Measurements from ENCODE around the gene CCDC192.

CCDC192 gene

GRCh38 chr5:127893232-127893631 is 190.0 kb downstream of the CCDC192 start:
- no peak for DNase-seq

- no peak for DNase-seq
Observed at GRCh38 chr5:127894461-127894860, 191.3 kb downstream of the CCDC192 start.

DNA sequence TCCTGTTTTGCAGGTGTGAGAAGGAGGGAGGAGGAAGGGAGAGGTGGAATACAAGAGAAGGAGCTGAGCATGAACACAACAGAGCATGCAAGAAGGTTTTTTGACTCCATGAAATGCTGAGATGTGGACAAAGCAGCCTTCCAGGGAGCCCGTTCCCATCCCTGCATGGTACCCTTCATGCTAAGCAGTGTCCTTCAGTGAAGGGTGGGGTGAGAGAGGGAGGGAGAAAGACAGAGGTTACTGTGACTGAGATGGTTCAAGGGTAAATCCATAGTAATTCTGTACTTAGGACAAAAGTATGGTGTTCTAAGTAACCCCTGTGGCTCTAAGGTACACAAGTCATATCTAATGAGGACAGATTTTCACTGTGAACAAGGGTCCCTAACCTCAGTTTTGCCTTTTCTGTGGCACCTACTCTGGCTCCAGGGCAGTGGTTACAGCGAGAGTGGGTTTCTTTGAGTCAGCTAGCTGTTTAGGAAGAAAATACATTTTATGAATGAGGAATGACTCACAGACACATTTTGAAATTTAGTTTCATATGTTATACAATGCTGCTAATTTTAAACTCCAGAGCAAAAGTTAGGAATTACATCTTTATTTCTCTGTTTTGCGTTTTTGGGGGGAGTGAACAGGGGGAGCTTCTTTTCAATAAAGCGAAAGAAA is 195.5 kb downstream of the CCDC192 start:
- no peak for DNase-seq

DNA sequence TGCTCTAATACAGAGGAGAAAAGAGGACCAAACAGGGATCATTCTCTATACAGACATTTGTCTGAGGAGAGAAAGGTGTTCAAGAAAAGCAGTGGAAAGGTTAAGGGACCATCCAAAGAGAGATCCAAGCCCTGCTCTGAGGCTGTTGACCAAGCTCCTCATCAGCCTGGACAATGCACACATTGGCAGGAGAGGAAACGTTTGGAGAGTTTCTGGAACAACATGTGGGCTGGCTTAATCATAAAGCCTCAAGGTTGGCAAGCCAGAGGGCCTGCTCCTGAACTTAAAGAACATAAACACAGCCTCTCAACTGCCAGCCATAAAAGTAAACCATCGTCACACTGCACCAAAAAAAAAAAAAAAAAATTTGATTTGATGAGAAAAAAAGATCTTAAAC is 196.0 kb downstream of the CCDC192 start:
- DNase-seq: no peak

GRCh38 chr5:127906562-127907204 is 203.5 kb downstream of the CCDC192 start:
- no peak for DNase-seq

- no peak for DNase-seq
Observed at GRCh38 chr5:127907907-127908306, 204.7 kb downstream of the CCDC192 start.

GRCh38 chr5:127909066-127909465 is 205.9 kb downstream of the CCDC192 start:
- no peak for DNase-seq

DNA sequence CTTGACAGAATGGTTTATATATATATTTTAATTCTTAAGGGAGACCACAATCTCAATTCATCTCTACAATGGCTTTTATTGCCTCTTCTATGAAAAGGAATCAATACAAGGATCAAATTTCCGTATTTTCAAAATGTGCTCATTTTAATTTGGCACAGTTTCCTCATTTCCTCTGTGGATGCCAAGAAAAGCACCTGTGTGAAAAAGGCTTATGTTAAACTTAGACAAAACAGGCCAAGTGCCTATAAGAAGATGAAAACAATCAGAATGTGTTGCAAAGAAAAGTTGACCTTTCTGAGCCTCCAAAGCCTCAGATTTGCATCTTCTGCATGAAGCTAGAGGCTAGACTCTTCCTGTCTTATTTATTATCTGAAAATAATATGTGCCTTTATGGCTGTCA is 206.6 kb downstream of the CCDC192 start:
- DNase-seq: no peak

DNA sequence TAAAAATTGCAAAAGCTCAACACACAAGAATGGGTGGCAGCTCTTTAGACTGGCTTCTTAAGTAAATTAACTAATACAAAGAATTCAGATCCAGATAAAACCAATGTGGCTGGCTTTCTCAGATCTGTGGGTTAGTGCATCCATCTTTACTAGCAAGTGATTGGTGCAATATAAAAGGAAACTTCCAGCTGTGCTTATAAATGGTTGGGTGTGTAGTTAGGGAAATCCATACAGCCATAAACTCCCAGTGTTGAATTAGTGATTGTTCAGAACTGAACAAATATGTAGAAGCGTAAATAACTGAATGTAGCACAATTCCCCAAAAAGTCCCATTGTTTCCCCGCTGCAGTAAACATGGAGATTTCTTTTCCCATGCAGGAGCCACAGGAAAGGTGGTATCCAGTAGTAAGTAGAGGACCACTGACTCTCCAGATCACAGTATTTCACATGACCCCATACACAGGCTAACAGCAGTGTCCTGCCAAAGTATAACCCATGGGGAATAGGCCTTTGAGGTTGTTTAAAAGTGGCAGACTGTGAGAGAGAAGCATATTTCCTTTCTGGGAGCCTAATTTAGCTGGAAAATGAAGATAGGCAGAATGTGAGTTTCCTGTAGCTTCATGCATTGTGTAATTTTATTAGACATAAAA is 207.2 kb downstream of the CCDC192 start:
- no peak for DNase-seq

DNA sequence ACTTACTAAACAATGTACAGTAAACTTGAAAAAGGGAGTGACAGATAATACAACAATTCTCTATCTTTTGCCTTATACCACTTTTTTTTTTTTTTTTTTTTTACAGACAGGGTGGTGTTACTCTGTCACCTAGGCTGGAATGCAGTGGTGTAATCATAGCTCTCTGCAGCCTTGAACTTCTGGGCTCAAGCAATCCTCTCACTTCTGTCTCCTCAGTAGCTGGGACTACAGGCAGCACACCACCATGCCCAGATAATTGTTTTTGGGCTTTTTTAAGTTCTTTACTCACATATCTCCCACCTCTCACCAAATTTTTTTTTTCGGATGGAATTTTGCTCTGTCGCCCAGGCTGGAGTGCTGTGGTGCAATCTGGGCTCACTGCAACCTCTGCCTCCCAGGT is 208.4 kb downstream of the CCDC192 start:
- DNase-seq: no peak

- no peak for DNase-seq
Observed at GRCh38 chr5:127912411-127912810, 209.2 kb downstream of the CCDC192 start.

GRCh38 chr5:127916885-127917573 is 213.8 kb downstream of the CCDC192 start:
- no peak for DNase-seq

DNA sequence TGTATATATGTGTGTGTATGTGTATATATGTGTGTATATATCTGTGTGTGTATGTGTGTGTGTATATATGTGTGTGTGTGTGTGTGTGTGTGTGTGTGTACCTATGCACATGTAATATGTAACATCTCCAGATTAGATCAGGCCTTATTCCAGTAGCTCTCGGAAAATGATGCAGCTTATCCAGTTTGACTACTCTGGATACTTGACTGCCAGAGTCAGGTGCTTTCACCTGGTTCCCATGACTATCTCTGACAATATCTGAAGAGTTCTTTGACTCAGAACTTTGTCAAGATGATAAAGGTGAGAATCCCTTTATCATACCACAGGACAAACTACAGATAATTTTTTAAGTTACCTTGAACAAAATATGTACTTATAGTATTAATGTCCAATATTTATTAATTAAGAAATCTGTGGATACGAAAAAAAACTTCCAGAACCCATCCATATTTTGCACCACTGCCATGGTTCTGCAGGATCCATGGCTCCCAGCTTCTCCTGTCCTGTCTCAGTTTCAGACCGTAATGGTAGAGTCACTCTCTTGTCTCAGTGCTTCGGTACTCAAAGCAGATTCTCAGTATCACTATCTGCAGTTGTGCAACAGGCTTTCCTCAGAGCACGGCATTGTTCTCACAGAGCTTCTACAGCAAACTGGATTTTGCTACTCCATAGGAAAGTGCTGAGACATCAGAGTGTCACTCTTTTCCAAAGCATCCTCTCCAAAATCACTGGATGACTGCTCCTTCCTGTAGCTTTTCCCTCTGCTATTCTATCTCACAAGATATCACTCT is 216.0 kb downstream of the CCDC192 start:
- no peak for DNase-seq

GRCh38 chr5:127919818-127920217 is 216.6 kb downstream of the CCDC192 start:
- no peak for DNase-seq

- DNase-seq: no peak
Observed at GRCh38 chr5:127920936-127921335, 217.7 kb downstream of the CCDC192 start.

GRCh38 chr5:127922603-127923002 is 219.4 kb downstream of the CCDC192 start:
- DNase-seq: no peak

DNA sequence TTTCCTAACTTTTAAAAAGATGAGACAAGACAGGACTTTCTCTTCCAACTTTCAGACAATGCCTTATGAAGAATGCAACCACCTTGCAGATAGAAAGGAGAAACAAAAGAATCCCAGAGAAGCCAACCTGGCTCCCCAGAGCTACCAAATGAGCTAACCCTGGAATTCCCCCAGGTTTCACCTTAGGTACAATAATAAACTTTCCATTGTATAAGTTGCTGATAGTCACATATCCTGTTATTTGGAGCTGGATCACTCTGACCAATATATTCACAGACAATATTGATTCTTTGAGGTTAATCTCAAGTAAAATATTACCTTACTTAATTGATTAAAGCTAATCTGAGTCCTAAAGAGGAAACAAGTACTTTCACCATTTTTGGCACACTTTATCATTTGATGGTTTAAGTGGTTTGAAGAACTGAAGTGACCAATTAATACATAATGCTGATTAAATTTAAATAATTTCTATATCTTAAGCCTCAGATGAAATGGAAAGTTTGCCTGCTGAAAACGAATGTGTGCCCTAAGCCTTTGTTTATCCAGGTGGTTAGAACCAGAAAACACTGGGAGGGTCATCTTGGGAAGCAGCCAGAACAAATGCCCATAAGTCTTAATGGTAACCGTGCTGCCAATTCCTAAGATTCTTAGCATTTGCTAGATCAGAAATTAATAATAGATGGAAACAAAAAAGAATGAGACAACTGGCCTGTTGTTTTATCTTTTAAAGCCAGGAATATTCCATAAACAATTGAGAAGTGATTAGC is 220.8 kb downstream of the CCDC192 start:
- DNase-seq: no peak

DNA sequence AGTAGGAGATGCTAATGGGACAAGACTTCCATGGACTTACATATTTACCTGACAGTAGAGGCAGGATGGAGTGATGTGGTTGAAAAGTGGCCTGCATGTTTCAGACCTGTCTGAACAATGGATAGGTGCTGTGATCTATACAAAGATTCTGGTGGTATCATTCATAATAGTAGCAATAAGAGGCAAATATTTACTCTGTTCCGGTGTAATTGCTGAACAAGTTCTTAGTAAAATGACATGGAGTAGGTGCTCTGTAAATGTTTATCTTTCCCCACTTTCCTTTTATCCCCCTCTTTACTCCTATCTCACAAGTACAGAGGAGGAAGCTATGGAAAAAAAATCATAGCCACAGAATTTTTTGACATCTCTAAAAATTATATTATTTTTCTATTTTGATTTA is 221.4 kb downstream of the CCDC192 start:
- DNase-seq: no peak

DNA sequence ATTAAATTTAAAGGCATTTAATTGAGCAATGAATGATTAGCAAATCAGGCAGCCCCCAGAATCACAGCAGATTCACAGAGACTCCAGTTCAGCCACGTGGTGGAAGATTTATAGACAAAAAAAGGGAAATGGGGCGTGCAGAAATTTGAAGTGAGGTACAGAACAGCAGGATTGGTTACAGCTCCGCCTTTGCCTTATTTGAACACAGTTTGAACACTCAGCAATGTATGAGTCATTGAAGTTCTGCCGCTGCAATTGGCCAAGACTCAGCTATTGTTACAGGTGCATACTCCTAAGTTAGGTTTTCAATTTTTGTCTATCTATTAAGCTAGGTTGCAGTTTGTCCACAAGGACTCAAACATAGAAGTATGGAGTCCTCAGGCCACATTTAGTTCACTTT is 222.7 kb downstream of the CCDC192 start:
- DNase-seq: no peak

DNA sequence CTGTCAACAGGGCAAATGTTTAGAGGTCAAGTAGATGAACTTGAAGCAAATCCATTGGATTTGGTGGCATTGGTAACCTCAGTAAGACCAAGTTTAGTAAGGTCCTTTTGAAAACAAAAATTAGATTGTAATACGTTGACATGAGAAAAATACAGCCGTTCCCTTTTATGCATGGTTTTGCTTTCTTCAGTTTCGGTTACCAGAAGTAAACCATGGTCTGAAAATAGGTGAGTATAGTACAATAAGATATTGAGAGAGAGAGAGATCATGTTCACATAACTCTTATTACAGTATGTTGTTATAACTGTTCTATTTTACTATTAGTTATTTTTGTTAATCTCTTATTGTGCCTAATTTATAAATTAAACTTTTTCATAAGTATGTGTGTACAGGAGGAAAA is 223.8 kb downstream of the CCDC192 start:
- DNase-seq: no peak

- no peak for DNase-seq
Observed at GRCh38 chr5:127928053-127928452, 224.9 kb downstream of the CCDC192 start.

GRCh38 chr5:127930311-127930710 is 227.1 kb downstream of the CCDC192 start:
- DNase-seq: no peak
